ENCODE measurements around the gene ORC6.

ORC6 gene

GRCh38 chr16:46727184-46727583 is 37.7 kb downstream of the ORC6 start:
- Histone ChIP-seq H3K9me3 (ENCODE audit: low read length) (peaks cover 4% of the 10 kb centered on the region), H3F3A (ENCODE audit: insufficient read depth, low read length) (no peaks in the 10 kb centered on the region), H4K20me1 (ENCODE audit: insufficient read depth, low read length) (no peaks in the 10 kb centered on the region), H2AFZ (ENCODE audit: low read length) (no peak overlapping the region), H3K4me3 (ENCODE audit: low read depth, low read length, poor library complexity, severe bottlenecking) (no peak overlapping the region), H3K4me2 (ENCODE audit: low read length) (no peak overlapping the region), H3K36me3 (ENCODE audit: insufficient read depth, low read length) (no peaks in the 10 kb centered on the region; the same call in 1 of the 2 replicates), H3K27ac (ENCODE audit: low read depth, low read length, poor library complexity, severe bottlenecking) (no peak overlapping the region), H3K27me3 (ENCODE audit: insufficient read depth, low read length) (no peaks in the 10 kb centered on the region), H3K79me2 (ENCODE audit: insufficient read depth, low read length) (no peaks in the 10 kb centered on the region), H3K9me2 (ENCODE audit: low read depth, low read length) (no peaks in the 10 kb centered on the region), H3K4me1 (ENCODE audit: insufficient read depth, low read length, severe bottlenecking) (peaks cover 12% of the 10 kb centered on the region), H3K9ac (ENCODE audit: low read length) (no peak overlapping the region)
- TF ChIP-seq, protein P1, sequence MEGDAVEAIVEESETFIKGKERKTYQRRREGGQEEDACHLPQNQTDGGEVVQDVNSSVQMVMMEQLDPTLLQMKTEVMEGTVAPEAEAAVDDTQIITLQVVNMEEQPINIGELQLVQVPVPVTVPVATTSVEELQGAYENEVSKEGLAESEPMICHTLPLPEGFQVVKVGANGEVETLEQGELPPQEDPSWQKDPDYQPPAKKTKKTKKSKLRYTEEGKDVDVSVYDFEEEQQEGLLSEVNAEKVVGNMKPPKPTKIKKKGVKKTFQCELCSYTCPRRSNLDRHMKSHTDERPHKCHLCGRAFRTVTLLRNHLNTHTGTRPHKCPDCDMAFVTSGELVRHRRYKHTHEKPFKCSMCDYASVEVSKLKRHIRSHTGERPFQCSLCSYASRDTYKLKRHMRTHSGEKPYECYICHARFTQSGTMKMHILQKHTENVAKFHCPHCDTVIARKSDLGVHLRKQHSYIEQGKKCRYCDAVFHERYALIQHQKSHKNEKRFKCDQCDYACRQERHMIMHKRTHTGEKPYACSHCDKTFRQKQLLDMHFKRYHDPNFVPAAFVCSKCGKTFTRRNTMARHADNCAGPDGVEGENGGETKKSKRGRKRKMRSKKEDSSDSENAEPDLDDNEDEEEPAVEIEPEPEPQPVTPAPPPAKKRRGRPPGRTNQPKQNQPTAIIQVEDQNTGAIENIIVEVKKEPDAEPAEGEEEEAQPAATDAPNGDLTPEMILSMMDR (IDR thresholded peaks at IDR 0.05; ENCODE audit: low read length), result no peak
- no peak for TF ChIP-seq EZH2 (IDR thresholded peaks at IDR 0.05; ENCODE audit: borderline replicate concordance, low read length)

- Histone ChIP-seq H3F3A (ENCODE audit: insufficient read depth, low read length) (no peaks in the 10 kb centered on the region), H3K9me3 (ENCODE audit: low read length) (peaks cover 4% of the 10 kb centered on the region), H3K27ac (ENCODE audit: low read depth, low read length, poor library complexity, severe bottlenecking) (no peak overlapping the region), H2AFZ (ENCODE audit: low read length) (no peak overlapping the region), H3K4me2 (ENCODE audit: low read length) (no peak overlapping the region), H4K20me1 (ENCODE audit: insufficient read depth, low read length) (no peaks in the 10 kb centered on the region), H3K36me3 (ENCODE audit: insufficient read depth, low read length) (no peaks in the 10 kb centered on the region; the same call in 1 of the 2 replicates), H3K27me3 (ENCODE audit: insufficient read depth, low read length) (no peaks in the 10 kb centered on the region), H3K79me2 (ENCODE audit: insufficient read depth, low read length) (no peaks in the 10 kb centered on the region), H3K4me1 (ENCODE audit: insufficient read depth, low read length, severe bottlenecking) (peaks cover 17% of the 10 kb centered on the region), H3K9ac (ENCODE audit: low read length) (no peak overlapping the region), H3K9me2 (ENCODE audit: low read depth, low read length) (no peaks in the 10 kb centered on the region), H3K4me3 (ENCODE audit: low read depth, low read length, poor library complexity, severe bottlenecking) (no peak overlapping the region)
- TF ChIP-seq EZH2 (IDR thresholded peaks at IDR 0.05; ENCODE audit: borderline replicate concordance, low read length), result no peak
- TF ChIP-seq, protein P1 (IDR thresholded peaks at IDR 0.05; ENCODE audit: low read length), result no peak
Observed at GRCh38 chr16:46727630-46728029, 38.2 kb downstream of the ORC6 start.

DNA sequence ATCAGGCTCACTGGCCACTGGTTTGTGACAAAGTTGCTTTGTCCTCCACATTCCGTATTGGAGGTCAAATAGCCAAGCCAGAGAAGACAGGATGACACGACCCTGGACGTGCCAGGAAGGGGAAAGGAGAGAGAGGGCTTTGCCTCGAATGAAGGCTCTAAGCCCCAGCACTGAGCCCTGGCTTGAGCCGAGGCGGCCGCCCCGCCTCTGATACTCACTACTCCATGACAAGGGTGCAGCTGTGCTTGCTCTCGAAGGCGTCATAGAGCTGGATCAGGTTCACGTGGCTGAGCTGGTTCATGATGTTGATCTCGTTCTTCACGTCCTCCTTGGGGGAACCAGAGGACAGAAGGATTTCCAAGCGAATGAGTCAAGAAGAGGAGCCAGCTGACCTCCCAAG is 39.3 kb downstream of the ORC6 start:
- H3K27me3 ChIP-seq (ENCODE audit: insufficient read depth, low read length), result no peaks in the 10 kb centered on the region
- no peaks in the 10 kb centered on the region for H4K20me1 ChIP-seq (ENCODE audit: insufficient read depth, low read length)
- no peak overlapping the region for H3K4me3 ChIP-seq (ENCODE audit: low read depth, low read length, poor library complexity, severe bottlenecking)
- H3F3A ChIP-seq (ENCODE audit: insufficient read depth, low read length), result no peaks in the 10 kb centered on the region
- H3K9me3 ChIP-seq (ENCODE audit: low read length), result peaks cover 4% of the 10 kb centered on the region
- no peak overlapping the region for H2AFZ ChIP-seq (ENCODE audit: low read length)
- H3K9ac ChIP-seq (ENCODE audit: low read length), result no peak overlapping the region
- H3K79me2 ChIP-seq (ENCODE audit: insufficient read depth, low read length), result no peaks in the 10 kb centered on the region
- no peak overlapping the region for H3K27ac ChIP-seq (ENCODE audit: low read depth, low read length, poor library complexity, severe bottlenecking)
- TF ChIP-seq, protein P1 (IDR thresholded peaks at IDR 0.05; ENCODE audit: low read length), result no peak
- TF ChIP-seq EZH2 (IDR thresholded peaks at IDR 0.05; ENCODE audit: borderline replicate concordance, low read length), result no peak
- no peaks in the 10 kb centered on the region for H3K9me2 ChIP-seq (ENCODE audit: low read depth, low read length)
- H3K36me3 ChIP-seq (ENCODE audit: insufficient read depth, low read length), result no peaks in the 10 kb centered on the region; the same call in 1 of the 2 replicates
- H3K4me1 ChIP-seq (ENCODE audit: insufficient read depth, low read length, severe bottlenecking), result peaks cover 18% of the 10 kb centered on the region
- H3K4me2 ChIP-seq (ENCODE audit: low read length), result no peak overlapping the region

All from OCI-LY1 (cell line).